22Rv1 (cell line): ENCODE data around the gene PARD3B.

Experiments
- CTCF ChIP-seq: fragments of 450-650 bp; IDR thresholded peaks from 2 replicates; pipeline ENCODE4 v1.5.1; 2017; ENCODE audit warnings: mild to moderate bottlenecking
- ZFX ChIP-seq: fragments of 450-650 bp; IDR thresholded peaks from 2 replicates; pipeline ENCODE4 v1.6.1; 2017; ENCODE audit warnings: antibody characterized with exemption, borderline replicate concordance

- TF ChIP-seq CTCF: no peak
- TF ChIP-seq ZFX: no peak
These were observed 531.1 kb downstream of the PARD3B start for GRCh38 chr2:205076405-205076804.
